ENCODE data around the gene PICALM.
"Not testable (repeated sequence)": the region's sequence is repeated elsewhere in the genome, so short reads cannot be mapped to it uniquely, and the experiment has no call there.

GRCh38 chr11:86087688-86088087, 18.8 kb upstream of the PICALM start:
- not testable (repeated sequence) for TF ChIP-seq ARNTL (CRISPR knock-in tag; IDR thresholded peaks at IDR 0.05; ENCODE audit: borderline replicate concordance, low read depth); CSRNP3 (CRISPR knock-in tag; IDR thresholded peaks at IDR 0.05); PPARA (CRISPR knock-in tag; IDR thresholded peaks at IDR 0.05; ENCODE audit: borderline replicate concordance); ZFP3 (CRISPR knock-in tag; IDR thresholded peaks at IDR 0.05); TOX (CRISPR knock-in tag; IDR thresholded peaks at IDR 0.05; ENCODE audit: borderline replicate concordance); ZNF565 (CRISPR knock-in tag; conservative IDR thresholded peaks at IDR 0.05; ENCODE audit: low read depth); RARB (CRISPR knock-in tag; IDR thresholded peaks at IDR 0.05)
- TF ChIP-seq, protein P1, sequence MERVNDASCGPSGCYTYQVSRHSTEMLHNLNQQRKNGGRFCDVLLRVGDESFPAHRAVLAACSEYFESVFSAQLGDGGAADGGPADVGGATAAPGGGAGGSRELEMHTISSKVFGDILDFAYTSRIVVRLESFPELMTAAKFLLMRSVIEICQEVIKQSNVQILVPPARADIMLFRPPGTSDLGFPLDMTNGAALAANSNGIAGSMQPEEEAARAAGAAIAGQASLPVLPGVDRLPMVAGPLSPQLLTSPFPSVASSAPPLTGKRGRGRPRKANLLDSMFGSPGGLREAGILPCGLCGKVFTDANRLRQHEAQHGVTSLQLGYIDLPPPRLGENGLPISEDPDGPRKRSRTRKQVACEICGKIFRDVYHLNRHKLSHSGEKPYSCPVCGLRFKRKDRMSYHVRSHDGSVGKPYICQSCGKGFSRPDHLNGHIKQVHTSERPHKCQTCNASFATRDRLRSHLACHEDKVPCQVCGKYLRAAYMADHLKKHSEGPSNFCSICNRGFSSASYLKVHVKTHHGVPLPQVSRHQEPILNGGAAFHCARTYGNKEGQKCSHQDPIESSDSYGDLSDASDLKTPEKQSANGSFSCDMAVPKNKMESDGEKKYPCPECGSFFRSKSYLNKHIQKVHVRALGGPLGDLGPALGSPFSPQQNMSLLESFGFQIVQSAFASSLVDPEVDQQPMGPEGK (CRISPR knock-in tag; IDR thresholded peaks at IDR 0.05; ENCODE audit: borderline replicate concordance), result not testable (repeated sequence)

All from SK-N-SH treated with all-trans-retinoic acid at 6 μM for 48 hours (cell line).